Stimulated activated CD8-positive, alpha-beta memory T cell treated with anti-CD3 and anti-CD28 coated beads, Interleukin-7, amount 100 ng/mL, for 4 hours (primary cell): ENCODE measurements around the gene CDCA3.

Experiments used
- DNase-seq, 2 donors: peaks; one replicate each; pipeline ENCODE4 v3.0.0-alpha.2; 2020; ENCODE audit warnings: low read depth in 2 of 2

The CDCA3 gene

GRCh38 chr12:6832125-6832524 is 19.0 kb downstream of the CDCA3 start:
- DNase-seq, result no peak

- no peak for DNase-seq
Measured at GRCh38 chr12:6831450-6831995, 19.6 kb downstream of the CDCA3 start.

- no peak for DNase-seq
Measured at GRCh38 chr12:6830999-6831398, 20.1 kb downstream of the CDCA3 start.

GRCh38 chr12:6830286-6830890 is 20.7 kb downstream of the CDCA3 start:
- DNase-seq, result no peak

GRCh38 chr12:6829536-6830220 is 21.4 kb downstream of the CDCA3 start:
- no peak for DNase-seq

- DNase-seq, result peak in 1 of 2 donors; percentile 35
Measured at GRCh38 chr12:6828781-6829535, 22.1 kb downstream of the CDCA3 start.

GRCh38 chr12:6827982-6828780 is 22.9 kb downstream of the CDCA3 start, which contains the start of gene P3H3:
TSS of gene P3H3 (plus strand) at chr12:6828407. CDS start at chr12:6828441, 34 bp downstream.
- no peak for DNase-seq

GRCh38 chr12:6827437-6827911 is 23.6 kb downstream of the CDCA3 start:
- DNase-seq, result peak in 1 of 2 donors; percentile 26

- no peak for DNase-seq
Measured at GRCh38 chr12:6826734-6827436, 24.2 kb downstream of the CDCA3 start.

GRCh38 chr12:6826125-6826733 is 24.9 kb downstream of the CDCA3 start:
- DNase-seq, result no peak

GRCh38 chr12:6825398-6826124 is 25.5 kb downstream of the CDCA3 start:
- peak; percentile 41 to 48 for DNase-seq

GRCh38 chr12:6824901-6825381 is 26.1 kb downstream of the CDCA3 start:
- DNase-seq, result no peak

GRCh38 chr12:6824085-6824775 is 26.9 kb downstream of the CDCA3 start:
- DNase-seq, result no peak

GRCh38 chr12:6823182-6824084 is 27.7 kb downstream of the CDCA3 start:
- DNase-seq, result no peak

- DNase-seq, result no peak
Measured at GRCh38 chr12:6822426-6823135, 28.5 kb downstream of the CDCA3 start.

GRCh38 chr12:6821591-6822425 is 29.3 kb downstream of the CDCA3 start, which contains the start of gene GPR162:
TSS of gene GPR162 (plus strand) at chr12:6821821. CDS start at chr12:6823899, 2,078 bp downstream.
- no peak for DNase-seq
